ENCODE measurements around the gene SOX4. TPM values are rescaled to one million over a fixed set of nuclear protein-coding genes. Genes with fewer than 3 reads are reported as not detected.

SOX4 gene
- total RNA-seq, 4 donors from 2014 or later = 5.2 to 9.3 (median 8.1) TPM

DNA sequence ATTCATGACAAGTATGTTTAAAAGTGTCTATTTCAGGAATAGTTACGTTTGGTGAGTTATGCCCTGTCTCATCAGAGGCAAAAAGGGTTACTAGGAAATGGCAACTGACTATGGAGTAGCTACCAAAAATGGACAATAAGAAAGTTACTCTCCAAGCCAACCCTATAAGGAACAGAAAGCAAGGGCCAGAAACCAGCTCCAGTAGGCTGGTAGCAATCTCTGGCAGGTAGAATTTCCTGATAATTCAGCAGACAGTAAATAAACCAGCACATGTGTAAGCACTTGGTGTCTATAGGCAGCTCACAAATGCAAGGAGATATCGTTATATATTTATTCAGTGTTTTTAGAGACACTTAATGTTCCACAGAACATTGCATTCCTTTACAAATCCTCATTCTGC, 20.3 kb downstream of the SOX4 start:
- Histone ChIP-seq H3K27me3 (no peaks in the 10 kb centered on the region), H3K4me3 (no peak overlapping the region), H3K27ac (no peak overlapping the region), H3K9me3 (no peaks in the 10 kb centered on the region), H3K36me3 (no peaks in the 10 kb centered on the region), H3K4me1 (peaks cover 0 to 8% (median 0%) of the 10 kb centered on the region in 4 donors)
- DNase-seq (ENCODE audit: low spot score in 2 of 2) = no peak
- 62 to 77% methylated on average over 2 of the region's 2 CpGs for WGBS, 2 donors
- TF ChIP-seq EP300 (IDR thresholded peaks at IDR 0.05) (no peak), POLR2A (IDR thresholded peaks at IDR 0.05) (no peak)
- TF ChIP-seq, protein P1, sequence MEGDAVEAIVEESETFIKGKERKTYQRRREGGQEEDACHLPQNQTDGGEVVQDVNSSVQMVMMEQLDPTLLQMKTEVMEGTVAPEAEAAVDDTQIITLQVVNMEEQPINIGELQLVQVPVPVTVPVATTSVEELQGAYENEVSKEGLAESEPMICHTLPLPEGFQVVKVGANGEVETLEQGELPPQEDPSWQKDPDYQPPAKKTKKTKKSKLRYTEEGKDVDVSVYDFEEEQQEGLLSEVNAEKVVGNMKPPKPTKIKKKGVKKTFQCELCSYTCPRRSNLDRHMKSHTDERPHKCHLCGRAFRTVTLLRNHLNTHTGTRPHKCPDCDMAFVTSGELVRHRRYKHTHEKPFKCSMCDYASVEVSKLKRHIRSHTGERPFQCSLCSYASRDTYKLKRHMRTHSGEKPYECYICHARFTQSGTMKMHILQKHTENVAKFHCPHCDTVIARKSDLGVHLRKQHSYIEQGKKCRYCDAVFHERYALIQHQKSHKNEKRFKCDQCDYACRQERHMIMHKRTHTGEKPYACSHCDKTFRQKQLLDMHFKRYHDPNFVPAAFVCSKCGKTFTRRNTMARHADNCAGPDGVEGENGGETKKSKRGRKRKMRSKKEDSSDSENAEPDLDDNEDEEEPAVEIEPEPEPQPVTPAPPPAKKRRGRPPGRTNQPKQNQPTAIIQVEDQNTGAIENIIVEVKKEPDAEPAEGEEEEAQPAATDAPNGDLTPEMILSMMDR (IDR thresholded peaks at IDR 0.05) = no peak

GRCh38 chr6:21614226-21614625, 20.7 kb downstream of the SOX4 start:
- TF ChIP-seq EP300 (IDR thresholded peaks at IDR 0.05) = no peak
- TF ChIP-seq, protein P1 (IDR thresholded peaks at IDR 0.05) = no peak
- TF ChIP-seq POLR2A (IDR thresholded peaks at IDR 0.05) = no peak
- 89 to 93% methylated on average over 4 of the region's 4 CpGs for WGBS, 2 donors
- H3K36me3 ChIP-seq = no peaks in the 10 kb centered on the region
- peaks cover 0 to 8% (median 0%) of the 10 kb centered on the region in 4 donors for H3K4me1 ChIP-seq
- no peak overlapping the region for H3K4me3 ChIP-seq
- H3K27me3 ChIP-seq = no peaks in the 10 kb centered on the region
- H3K27ac ChIP-seq = no peak overlapping the region
- no peaks in the 10 kb centered on the region for H3K9me3 ChIP-seq
- no peak for DNase-seq (ENCODE audit: low spot score in 2 of 2)

DNA sequence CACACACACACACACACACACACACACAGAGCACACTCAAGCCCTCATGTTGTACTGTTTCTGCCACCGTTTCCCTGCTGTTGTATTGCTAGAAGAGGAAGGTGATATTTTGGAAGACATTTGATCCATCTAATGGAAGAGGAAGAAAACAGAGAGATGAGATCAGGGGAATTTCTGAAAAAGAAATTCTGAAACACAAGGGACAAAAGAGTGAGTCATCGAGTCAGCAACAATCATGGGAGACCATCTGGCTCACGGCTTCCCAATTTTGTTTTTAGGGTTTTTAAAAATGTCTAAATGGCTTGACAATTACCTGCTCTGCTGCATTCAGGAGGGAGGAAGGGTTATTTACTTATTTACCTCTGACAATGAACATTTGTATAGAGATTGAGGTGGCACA, 22.0 kb downstream of the SOX4 start:
- H3K4me1 ChIP-seq = peaks cover 0 to 8% (median 0%) of the 10 kb centered on the region in 4 donors
- H3K27ac ChIP-seq = no peak overlapping the region
- TF ChIP-seq POLR2A (IDR thresholded peaks at IDR 0.05) = no peak
- TF ChIP-seq, protein P1 (IDR thresholded peaks at IDR 0.05) = no peak
- TF ChIP-seq EP300 (IDR thresholded peaks at IDR 0.05) = no peak
- H3K27me3 ChIP-seq = no peaks in the 10 kb centered on the region
- no peaks in the 10 kb centered on the region for H3K36me3 ChIP-seq
- 33 to 53% methylated on average over 3 of the region's 3 CpGs for WGBS, 2 donors
- H3K9me3 ChIP-seq = no peaks in the 10 kb centered on the region
- H3K4me3 ChIP-seq = no peak overlapping the region
- no peak for DNase-seq (ENCODE audit: low spot score in 2 of 2)

- WGBS, 2 donors = 19 to 45% methylated on average over 5 of the region's 5 CpGs
- peaks cover 0 to 8% (median 0%) of the 10 kb centered on the region in 4 donors for H3K4me1 ChIP-seq
- no peaks in the 10 kb centered on the region for H3K9me3 ChIP-seq
- H3K4me3 ChIP-seq = no peak overlapping the region
- H3K27me3 ChIP-seq = no peaks in the 10 kb centered on the region
- TF ChIP-seq, protein P1 (IDR thresholded peaks at IDR 0.05) = no peak
- TF ChIP-seq POLR2A (IDR thresholded peaks at IDR 0.05) = no peak
- TF ChIP-seq EP300 (IDR thresholded peaks at IDR 0.05) = no peak
- H3K36me3 ChIP-seq = no peaks in the 10 kb centered on the region
- H3K27ac ChIP-seq = no peak overlapping the region
- no peak for DNase-seq (ENCODE audit: low spot score in 2 of 2)
Observed at GRCh38 chr6:21616005-21616404, 22.5 kb downstream of the SOX4 start.

DNA sequence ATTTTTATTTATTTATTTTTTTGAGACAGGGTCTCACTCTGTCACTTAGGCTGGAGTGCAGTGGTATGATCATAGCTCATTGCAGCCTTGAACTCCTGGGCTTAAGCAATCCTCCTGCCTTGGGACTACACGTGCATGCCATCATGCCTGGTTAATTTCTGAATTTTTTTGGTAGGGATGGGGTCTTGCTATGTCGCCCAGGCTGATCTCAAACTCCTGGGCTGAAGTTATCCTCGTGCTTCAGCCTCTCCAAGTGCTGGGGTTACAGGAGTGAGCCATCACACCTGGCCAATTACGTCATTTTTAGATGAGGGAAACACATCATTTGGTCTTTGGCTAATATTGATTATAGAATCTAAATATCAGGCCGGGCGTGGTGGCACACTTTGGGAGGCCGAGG, 32.1 kb downstream of the SOX4 start:
- Histone ChIP-seq H3K4me1 (no peaks in the 10 kb centered on the region), H3K9me3 (no peaks in the 10 kb centered on the region), H3K27ac (no peak overlapping the region), H3K27me3 (no peaks in the 10 kb centered on the region), H3K36me3 (no peaks in the 10 kb centered on the region), H3K4me3 (no peak overlapping the region)
- 79 to 86% methylated on average over 7 of the region's 7 CpGs for WGBS, 2 donors
- DNase-seq (ENCODE audit: low spot score in 2 of 2) = no peak
- TF ChIP-seq, protein P1 (IDR thresholded peaks at IDR 0.05) = no peak
- no peak for TF ChIP-seq EP300 (IDR thresholded peaks at IDR 0.05)
- no peak for TF ChIP-seq POLR2A (IDR thresholded peaks at IDR 0.05)
